GM21786 (cell line): Measurements from ENCODE around the gene SAMD4A.

Experiments
- ATAC-seq: cut with Tn5 transposase; IDR thresholded peaks from one replicate; pipeline ENCODE4 v1.9.1; 2021; ENCODE audit not compliant: unreplicated experiment

Gene SAMD4A

DNA sequence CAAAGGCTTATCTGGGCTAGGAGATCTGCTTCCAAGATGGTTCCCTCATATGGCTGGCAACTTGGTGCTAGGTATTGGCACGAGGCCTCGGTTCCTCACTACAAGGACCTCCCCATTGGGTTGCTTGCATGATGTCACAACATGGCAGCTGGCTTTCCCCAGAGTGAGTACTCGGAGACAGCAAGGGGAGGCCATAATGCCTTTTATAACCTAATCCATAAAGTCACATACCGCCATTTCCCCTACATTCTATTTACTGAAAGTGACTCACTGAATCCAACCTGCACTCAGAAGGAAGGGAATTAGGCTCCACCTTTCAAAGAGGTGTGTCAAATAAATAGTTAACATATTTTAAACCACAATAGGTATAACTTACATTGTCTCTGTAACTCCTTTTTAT lies 130.9 kb downstream of the SAMD4A start:
- ATAC-seq, result no peak

DNA sequence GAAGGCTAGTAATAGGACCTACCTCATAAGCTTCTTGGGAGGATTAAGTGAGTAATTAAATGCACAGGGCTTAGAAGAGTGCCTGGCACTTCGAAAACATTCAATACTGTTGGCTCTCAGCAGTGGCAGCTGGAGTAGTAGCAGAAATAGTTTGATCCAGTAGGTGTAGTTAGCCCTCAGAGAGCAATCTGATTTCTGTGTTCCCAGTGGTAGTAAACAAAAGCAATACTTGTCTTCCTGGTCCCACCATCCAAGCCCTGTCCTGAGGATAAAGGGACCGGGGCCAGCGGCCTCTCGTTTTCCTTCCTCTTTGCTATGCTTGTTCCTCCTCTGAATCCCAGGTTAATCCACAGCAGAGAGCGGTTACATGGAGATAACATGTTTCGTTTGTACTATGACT lies 131.6 kb downstream of the SAMD4A start:
- ATAC-seq, result no peak

DNA sequence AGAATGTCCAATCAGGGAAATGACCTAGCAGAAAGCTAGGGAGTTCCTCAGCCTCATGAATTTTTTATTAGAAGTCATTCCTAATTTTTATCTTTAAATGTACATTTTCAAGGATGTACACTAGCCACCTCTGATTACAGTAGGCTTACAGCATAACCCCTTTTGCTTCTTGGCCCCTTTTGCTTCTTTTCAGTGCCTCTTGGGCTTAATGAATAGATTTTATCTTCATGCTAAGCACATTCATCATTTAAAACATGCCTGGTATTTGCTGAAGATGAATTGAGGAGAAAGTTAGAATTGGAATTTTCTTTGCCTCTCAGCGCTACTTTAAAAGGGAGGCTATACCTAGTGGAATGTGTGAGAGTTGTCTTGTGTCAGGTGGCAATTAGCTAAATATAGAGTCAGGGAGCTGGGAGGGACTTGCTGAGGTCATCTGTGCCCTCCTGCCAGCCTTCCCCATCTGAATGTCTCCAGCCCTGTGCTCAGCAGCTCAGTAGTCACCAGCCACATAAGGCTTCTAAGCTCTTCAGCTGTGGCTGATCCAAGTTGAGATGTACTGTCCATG lies 132.1 kb downstream of the SAMD4A start:
- ATAC-seq, result no peak

DNA sequence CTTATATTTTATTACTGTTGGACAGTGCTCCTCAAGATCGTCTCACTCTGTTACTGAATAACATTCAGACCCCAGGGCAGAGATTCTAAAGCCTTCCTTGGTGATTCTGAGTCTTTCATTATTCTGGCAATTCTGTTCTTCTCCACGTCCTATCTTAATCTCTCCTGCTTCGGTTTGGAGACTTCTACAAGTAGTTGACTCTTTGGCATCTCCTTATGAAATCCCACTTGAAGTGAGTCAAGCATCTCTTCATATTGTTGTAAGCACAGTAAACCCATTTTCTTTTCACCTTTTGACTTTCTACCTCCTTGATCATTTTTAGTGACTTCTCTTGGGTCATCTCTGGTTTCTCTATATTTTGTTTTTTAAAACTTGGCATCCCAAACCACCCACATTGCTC lies 132.8 kb downstream of the SAMD4A start:
- no peak for ATAC-seq

DNA sequence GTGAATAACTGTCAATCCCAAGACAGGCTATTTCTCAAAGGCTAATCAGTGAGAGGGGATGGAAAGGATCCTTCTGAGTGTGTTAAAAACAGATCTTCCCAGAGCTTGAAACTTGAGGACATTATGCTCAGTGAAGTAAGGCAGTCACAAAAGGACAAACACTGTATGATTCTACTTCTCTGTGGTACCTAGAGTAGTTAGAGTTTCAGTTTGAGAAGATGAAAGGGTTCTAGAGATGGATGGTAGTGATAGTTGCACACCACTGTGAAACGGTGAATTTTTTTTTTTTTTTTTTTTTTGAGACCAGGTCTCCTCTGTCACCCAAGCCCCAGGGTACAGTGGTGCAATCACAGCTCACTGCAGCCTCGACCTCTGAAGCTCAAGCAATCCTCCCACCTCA lies 133.8 kb downstream of the SAMD4A start:
- ATAC-seq, result no peak

DNA sequence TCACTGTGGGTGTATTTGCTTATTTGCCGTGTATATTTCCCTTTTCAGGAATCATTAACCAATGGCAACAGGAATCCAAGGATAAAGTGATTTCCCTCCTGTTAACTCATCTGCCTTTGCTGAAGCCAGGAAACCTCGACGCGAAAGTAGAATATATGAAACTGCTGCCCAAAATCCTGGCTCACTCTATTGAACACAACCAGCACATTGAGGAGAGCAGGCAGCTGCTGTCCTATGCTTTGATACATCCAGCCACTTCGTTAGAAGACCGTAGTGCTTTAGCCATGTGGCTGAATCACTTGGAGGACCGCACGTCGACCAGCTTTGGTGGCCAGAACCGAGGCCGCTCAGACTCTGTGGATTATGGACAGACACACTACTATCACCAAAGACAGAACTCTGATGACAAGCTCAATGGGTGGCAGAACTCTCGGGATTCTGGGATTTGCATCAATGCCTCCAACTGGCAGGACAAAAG lies 135.1 kb downstream of the SAMD4A start:
- ATAC-seq, result no peak

DNA sequence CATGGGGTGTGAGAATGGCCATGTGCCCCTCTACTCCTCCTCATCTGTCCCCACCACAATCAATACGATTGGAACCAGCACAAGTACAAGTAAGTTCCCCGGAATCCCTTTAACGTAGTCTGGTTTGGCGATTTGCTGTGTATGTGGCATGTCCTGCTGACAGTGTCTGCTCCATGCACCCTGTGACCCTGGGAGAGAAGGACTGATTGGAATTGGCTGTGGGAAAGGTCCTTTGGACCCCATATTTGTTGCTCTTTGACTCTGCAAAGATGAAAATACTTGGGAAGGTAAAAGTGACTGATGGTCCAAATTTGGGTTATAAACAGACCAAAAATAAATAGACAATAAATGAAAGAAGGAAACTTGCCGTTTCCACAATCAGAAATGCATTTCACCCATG lies 135.6 kb downstream of the SAMD4A start:
- no peak for ATAC-seq

DNA sequence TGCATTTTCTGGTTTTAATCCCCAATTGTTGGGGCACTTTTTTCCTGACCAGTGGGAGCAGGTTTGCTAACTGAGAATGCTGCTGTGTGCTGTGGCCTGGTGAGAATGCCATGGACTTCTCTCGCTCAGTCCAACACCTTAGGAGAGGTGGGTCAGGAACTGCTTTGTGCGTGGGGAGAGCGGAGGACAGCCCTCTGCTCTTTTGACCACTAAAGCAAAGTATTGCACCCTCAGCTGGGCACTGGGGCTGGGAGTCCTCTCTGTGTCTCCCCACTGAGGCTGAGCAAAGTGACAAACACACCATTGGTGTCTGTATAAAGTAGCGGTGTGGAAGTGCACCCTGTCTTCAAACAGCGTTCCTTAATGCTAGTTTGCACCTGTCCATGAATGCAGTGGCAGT lies 136.2 kb downstream of the SAMD4A start:
- no peak for ATAC-seq

DNA sequence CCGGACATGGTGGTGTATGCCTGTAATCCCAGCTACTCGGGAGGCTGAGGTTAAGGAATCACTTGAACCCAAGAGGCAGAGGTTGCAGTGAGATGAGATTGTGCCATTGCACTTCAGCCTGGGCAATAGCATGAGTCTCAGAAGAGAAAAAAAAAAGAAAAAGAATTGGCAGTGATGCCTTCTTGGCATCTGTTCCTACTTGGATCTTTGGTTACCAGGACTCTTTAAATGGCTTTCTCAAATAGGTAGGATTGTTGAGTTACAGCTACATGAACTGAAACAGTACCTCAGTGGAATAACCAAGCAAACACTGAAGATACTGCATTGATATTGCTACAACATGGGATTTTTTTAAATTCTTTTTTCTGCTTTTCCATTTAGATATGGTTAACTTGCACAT lies 136.8 kb downstream of the SAMD4A start:
- ATAC-seq, result no peak

DNA sequence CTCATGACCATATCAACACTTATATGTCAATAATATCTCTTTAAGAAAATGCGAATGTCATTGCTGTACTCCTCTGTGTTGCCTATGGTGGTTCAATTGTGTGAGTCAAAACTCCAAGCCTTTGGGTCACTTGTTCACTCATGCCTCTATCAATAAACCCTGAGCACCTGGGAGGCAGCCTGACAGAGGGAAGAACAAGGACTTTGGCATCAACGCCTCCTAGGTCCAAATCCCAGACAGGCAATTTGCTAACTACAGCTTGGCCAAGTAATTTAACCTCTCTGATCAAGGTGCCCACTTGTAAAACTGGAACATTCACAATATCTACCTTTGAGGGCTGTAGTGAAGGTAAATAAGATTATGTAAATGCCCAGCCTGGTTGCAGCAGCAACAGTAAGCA lies 137.8 kb downstream of the SAMD4A start:
- no peak for ATAC-seq

DNA sequence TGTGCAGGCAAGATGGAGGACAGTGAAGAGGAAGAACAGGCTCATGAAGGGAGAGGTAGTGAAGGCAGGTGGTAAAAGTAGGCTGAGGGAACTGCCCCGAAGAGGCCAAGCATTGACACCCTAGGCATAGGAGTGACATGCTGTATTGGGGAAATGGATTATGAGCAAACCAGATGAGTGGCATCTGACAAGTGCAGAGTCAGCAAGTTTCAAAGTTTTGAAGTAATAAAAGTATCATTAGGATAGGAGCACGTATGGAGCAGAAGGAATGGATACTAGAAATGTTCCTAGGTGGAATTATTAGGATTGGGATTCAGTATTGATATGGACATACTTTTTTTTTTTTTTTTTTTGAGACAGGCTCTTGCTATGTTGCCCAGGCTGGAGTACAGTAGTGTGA lies 139.8 kb downstream of the SAMD4A start:
- ATAC-seq, result no peak

DNA sequence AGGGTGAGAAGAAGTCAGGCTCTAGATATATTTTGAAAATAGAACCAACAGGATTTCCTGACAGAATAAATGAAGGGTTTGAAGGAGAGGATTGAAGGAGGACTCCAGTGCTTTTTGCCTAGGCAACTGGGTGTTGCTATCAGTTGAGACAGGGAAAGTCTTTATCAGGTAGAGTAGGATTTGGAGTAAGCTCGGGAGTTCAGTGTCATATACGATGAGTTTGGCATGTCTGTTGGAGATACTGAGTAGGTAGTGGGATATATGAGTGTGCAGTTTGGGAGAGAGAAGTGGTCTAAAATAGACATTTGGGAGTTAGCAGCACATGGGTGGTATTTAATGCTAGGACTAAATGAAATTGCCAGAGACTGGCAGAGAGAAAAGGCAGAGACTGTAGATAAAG lies 141.2 kb downstream of the SAMD4A start:
- ATAC-seq, result no peak

DNA sequence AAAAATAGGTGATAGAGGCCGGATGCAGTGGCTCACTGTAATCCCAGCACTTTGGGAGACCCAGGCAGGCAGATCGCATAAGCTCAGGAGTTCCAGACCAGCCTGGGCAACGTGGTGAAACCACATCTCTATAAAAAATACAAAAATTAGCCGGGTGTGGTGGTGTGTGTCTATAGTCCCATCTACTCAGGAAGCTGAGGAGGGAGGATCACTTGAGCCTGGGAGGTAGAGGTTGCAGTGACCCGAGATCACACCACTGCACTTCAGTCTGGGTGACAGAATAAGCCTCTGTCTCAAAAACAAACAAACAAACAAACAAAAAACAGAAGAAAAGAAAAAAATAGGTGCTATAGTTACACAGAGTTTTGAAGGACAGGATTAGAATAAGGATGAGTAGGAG lies 142.1 kb downstream of the SAMD4A start:
- no peak for ATAC-seq

DNA sequence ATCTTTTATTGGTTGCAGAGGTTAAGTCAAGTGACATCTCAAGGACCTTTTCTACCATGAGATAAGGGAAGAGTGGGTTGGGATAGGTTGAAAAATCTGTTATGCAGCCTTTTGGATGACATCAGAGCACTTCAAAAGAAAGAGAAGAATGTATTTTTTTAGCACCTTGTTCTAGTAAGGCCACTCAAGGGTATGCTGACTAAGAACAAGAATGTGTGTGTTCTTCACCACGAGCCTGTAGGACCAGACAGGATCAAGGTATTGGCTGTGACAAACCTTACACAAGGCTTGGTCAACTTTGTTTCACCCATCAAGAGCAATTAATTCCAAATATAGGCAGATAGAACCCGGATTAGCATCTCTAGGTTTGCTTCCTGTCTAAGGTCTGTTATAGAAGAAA lies 142.5 kb downstream of the SAMD4A start:
- peak; percentile 91 for ATAC-seq

DNA sequence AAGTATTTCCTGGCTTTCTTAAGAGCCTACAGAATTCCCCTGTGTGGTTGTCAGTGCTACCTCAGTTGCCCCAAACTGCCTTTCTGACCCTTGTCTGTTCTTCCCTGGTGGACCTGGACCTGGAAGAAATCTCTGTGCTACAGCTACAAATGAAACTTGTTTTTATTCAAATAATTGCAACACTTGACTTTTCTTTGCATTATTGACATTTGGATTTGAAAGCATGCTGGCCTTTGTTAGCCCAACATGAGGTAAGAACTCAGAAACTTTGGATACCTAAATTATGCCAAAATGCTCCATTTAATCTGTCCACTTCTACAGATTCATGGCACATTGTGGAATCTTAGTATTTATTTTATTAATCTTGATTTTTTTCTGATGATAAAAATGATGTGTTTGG lies 142.9 kb downstream of the SAMD4A start:
- no peak for ATAC-seq

DNA sequence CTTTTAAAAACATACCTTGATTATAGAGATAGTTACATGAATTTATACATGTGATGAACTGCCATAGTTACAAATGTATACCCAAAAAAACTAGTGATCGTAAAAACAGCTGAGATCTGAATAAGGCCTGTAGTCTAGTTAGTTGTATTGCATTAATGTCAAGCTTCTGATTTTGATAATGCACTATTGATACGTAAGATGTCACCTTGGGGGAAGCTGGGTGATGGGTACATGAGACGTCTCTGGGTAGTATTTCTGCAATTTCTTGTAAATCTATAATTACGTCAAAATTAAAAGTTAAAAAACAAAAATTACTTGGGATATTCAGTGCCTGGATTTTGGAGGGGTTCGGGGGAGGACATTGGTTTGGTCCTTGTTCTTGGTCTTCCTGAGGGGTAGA lies 144.4 kb downstream of the SAMD4A start:
- no peak for ATAC-seq

DNA sequence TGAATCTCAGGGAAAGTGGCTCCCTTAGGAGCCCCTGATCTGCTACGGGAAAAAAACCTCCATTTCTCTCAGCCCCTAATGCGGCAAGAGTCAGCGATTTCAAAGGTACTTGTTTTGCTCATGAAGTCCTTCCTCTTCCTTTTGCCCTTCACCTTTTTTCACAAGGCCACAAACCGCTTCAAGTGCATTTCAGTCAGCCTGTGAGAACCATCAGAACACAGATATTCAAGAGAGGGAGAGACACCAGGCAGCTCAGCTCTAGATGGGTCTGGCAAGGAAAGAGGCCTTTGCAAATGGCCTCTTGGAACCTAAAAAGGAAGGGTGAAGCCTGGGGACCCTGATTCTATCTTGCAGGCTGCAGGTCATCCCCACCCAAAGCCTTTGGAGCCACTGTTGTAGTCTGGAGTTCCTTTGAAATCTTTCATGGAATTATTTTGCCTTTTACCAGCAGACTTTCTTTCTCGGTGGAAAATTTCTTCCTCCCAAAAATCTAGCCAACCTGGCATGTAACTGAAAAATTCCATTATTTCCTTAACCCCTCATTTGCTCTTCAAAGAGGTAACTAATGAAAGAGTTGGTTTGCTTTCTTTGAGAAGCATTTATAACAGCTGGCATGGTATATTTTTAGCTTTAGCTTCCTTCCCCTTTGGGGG lies 145.0 kb downstream of the SAMD4A start:
- ATAC-seq, result peak; percentile 41

DNA sequence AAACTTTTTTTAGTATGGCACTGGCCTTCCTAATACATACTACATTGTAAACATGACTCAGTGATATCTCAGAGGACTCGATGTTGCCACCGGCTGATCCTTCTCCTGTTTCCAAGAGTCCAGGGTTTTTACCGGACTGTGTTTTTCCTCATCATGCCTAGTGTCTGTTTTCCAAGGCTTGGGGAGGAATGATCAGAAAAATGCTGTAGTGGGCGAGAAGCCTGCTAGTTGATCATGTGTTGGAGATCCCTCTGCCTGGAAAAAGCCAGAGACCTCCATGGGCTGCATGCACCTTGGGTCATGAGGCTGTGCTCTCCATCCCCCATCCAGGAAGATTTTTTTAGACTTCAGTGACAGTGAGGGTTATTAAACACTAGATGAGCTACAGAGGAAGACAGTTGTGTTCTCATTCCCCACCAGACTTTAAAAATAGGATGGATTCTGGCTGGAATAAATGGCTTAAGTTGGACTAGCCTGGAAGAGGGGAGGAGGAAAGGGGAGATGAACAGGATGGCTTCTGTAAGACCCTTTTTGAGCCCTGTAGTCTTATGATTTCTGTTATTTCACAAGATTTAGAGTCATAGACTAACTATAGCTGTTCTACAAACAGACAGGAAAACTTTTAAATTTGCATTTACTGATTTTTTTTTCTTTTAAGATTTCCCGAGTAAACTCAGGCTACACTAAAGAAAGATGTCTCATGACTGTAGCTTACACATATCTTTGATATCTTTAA lies 145.7 kb downstream of the SAMD4A start:
- ATAC-seq, result no peak

DNA sequence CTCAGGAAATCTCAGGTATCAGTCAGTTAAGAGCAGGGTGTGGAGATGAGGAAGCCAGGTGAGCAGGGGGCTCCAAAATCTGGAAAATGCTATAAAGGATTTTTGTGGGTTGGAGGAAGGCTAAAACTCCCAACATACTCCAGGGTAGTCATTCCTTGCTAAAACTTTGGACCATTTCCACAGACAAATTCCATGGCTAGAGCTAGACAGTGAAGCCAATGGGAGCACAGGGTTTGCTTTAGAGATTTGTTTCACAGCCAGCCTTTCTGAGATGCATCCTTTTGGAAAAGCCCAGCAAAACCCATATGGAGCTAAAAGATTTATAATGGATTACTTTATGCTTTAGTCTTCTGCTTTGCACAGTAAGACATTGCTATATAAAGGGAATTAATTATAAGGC lies 146.5 kb downstream of the SAMD4A start:
- ATAC-seq, result no peak

DNA sequence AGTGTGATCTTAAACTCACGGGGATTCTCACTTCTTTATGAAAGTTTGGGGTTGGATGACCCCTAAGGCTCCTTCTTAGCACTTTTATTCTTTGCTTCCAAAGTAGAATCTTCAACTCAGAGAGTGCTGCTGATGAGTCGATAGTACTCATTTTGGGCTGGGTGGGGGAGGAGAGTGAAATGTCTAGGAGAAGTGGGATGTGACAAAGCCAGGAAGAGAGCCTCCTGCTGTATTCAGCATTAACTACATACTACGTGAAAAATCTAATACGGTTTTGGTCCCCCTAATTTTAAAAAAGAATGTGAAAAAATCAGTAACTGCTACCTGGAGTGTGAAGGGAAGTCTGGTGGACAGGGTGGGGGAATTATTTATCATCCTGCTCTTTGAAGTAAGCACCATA lies 148.3 kb downstream of the SAMD4A start:
- ATAC-seq, result no peak

DNA sequence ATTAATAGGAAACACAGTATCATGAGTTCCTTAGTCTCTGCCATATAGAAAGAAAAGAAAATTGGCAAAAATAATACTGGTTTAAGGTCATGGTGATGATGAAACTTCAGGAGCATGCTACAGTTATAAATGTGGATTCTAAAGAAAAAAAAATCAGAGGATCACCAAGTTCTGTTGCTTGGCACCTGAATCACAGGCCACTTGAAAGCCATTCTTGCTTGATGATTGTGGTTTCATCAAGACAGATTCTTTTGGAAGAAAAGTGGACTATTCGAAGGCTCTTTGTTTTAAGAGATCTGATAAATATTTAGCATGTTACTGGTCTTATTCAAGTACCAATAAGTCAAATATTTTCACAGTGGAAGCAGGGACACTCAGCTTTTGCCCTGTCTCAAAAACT lies 148.9 kb downstream of the SAMD4A start:
- ATAC-seq, result no peak

DNA sequence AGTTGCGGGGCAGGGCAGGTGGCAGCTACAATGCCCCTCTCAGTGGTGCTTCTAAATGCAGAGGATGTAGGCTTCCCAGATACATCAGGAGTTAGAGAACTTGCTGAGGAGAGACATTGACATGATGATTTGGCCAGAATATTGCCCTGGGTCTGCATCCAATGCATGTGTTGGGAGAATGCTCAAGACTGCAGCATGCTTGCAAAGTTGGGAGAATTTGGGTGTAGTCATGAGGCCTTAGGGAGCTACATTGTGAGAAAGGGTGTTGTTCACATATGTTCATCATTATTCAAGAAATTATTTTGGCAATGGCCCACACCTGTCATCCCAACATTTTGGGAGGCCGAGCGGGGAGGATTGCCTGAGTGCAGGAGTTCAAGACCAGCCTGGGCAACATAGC lies 149.9 kb downstream of the SAMD4A start:
- ATAC-seq, result no peak

DNA sequence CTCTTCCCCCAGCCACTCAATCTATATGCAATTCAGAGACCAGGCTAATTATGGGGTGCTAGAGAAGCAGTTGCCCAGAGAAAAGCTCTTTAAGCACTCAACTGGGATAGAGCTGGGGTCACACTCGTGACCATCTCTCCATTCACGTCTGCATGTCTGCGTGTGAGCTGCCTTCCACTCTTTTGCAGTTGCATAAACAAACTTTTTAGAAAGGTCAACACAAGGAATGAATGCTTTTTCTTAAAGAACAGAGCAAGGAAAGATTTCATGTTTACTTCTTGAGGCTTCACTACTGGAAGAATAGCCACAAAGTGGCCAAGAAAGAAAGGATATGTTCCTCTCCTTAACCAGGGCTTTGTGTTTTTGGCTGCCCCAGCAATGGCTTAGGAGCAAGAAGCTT lies 151.1 kb downstream of the SAMD4A start:
- no peak for ATAC-seq
